ENCODE results near the gene TMEM132D. TPM values are rescaled to one million over a fixed set of nuclear protein-coding genes. Genes with fewer than 3 reads are reported as not detected.

Gene TMEM132D
- total RNA-seq, 1 donor from 2014 or later = not detected

GRCh38 chr12:129069886-129070285 lies 833.9 kb downstream of the TMEM132D start:
- H3K27ac ChIP-seq (ENCODE audit: low read depth, low read length) = no peak overlapping the region
- H3K27ac Mint-ChIP-seq (ENCODE audit: unreplicated experiment) = no peak overlapping the region
- no peaks in the 10 kb centered on the region for H3K4me1 Mint-ChIP-seq (ENCODE audit: low read depth, unreplicated experiment)
- no peak overlapping the region for H3K4me3 Mint-ChIP-seq (ENCODE audit: unreplicated experiment)
- H3K4me2 ChIP-seq (ENCODE audit: low read length) = no peak overlapping the region
- no peak for FAIRE-seq
- H3K27me3 ChIP-seq (ENCODE audit: insufficient read depth, low read length) = no peaks in the 10 kb centered on the region
- H3K27me3 Mint-ChIP-seq (ENCODE audit: low read depth, unreplicated experiment) = no peaks in the 10 kb centered on the region
- peaks cover 3% of the 10 kb centered on the region for H3K9me3 ChIP-seq (ENCODE audit: insufficient read depth, low read depth, low read length)
- peaks cover 5% of the 10 kb centered on the region for H3K4me1 ChIP-seq (ENCODE audit: insufficient read depth, low read length)
- no peaks in the 10 kb centered on the region for H3K79me2 ChIP-seq (ENCODE audit: insufficient read depth, low read length)
- peaks cover 27% of the 10 kb centered on the region for H3K9me3 Mint-ChIP-seq (ENCODE audit: unreplicated experiment)
- DNase-seq (ENCODE audit: low read depth) = no peak
- no peaks in the 10 kb centered on the region for H3K36me3 ChIP-seq (ENCODE audit: insufficient read depth, low read length)
- no peak overlapping the region for H3K9ac ChIP-seq (ENCODE audit: low read length)
- no peak for TF ChIP-seq EZH2 (IDR thresholded peaks at IDR 0.05; ENCODE audit: insufficient read depth, low read length)
- TF ChIP-seq CTCF (IDR thresholded peaks at IDR 0.05; ENCODE audit: insufficient read depth, low read depth, low read length) = no peak
- no peak overlapping the region for H2AFZ ChIP-seq (ENCODE audit: low read depth, low read length)
- H4K20me1 ChIP-seq (ENCODE audit: insufficient read depth, low read length) = no peaks in the 10 kb centered on the region
- no peaks in the 10 kb centered on the region for H3K36me3 Mint-ChIP-seq (ENCODE audit: low read depth, unreplicated experiment)
- no peak overlapping the region for H3K4me3 ChIP-seq (ENCODE audit: insufficient read depth, low read depth, low read length)

GRCh38 chr12:129068684-129069083 lies 835.1 kb downstream of the TMEM132D start:
- DNase-seq (ENCODE audit: low read depth) (no peak), FAIRE-seq (no peak)
- Histone ChIP-seq H3K9me3 (ENCODE audit: insufficient read depth, low read depth, low read length) (peaks cover 4% of the 10 kb centered on the region), H3K4me3 (ENCODE audit: insufficient read depth, low read depth, low read length) (no peak overlapping the region), H3K27ac (ENCODE audit: low read depth, low read length) (no peak overlapping the region), H3K36me3 (ENCODE audit: insufficient read depth, low read length) (no peaks in the 10 kb centered on the region), H3K4me2 (ENCODE audit: low read length) (no peak overlapping the region), H4K20me1 (ENCODE audit: insufficient read depth, low read length) (no peaks in the 10 kb centered on the region), H3K79me2 (ENCODE audit: insufficient read depth, low read length) (no peaks in the 10 kb centered on the region), H3K27me3 (ENCODE audit: insufficient read depth, low read length) (no peaks in the 10 kb centered on the region), H3K9ac (ENCODE audit: low read length) (no peak overlapping the region), H2AFZ (ENCODE audit: low read depth, low read length) (no peak overlapping the region), H3K4me1 (ENCODE audit: insufficient read depth, low read length) (peaks cover 5% of the 10 kb centered on the region)
- Mint-ChIP-seq H3K4me1 (ENCODE audit: low read depth, unreplicated experiment) (no peaks in the 10 kb centered on the region), H3K4me3 (ENCODE audit: unreplicated experiment) (no peak overlapping the region), H3K27ac (ENCODE audit: unreplicated experiment) (no peak overlapping the region), H3K36me3 (ENCODE audit: low read depth, unreplicated experiment) (no peaks in the 10 kb centered on the region), H3K27me3 (ENCODE audit: low read depth, unreplicated experiment) (no peaks in the 10 kb centered on the region), H3K9me3 (ENCODE audit: unreplicated experiment) (peaks cover 25% of the 10 kb centered on the region)
- TF ChIP-seq EZH2 (IDR thresholded peaks at IDR 0.05; ENCODE audit: insufficient read depth, low read length) (no peak), CTCF (IDR thresholded peaks at IDR 0.05; ENCODE audit: insufficient read depth, low read depth, low read length) (no peak)

GRCh38 chr12:129067491-129067890 lies 836.3 kb downstream of the TMEM132D start:
- Mint-ChIP-seq H3K4me3 (ENCODE audit: unreplicated experiment) (no peak overlapping the region), H3K27me3 (ENCODE audit: low read depth, unreplicated experiment) (no peaks in the 10 kb centered on the region), H3K36me3 (ENCODE audit: low read depth, unreplicated experiment) (no peaks in the 10 kb centered on the region), H3K9me3 (ENCODE audit: unreplicated experiment) (peaks cover 22% of the 10 kb centered on the region), H3K27ac (ENCODE audit: unreplicated experiment) (no peak overlapping the region), H3K4me1 (ENCODE audit: low read depth, unreplicated experiment) (no peaks in the 10 kb centered on the region)
- H3K4me2 ChIP-seq (ENCODE audit: low read length) = peak overlapping the region; percentile 42
- H3K4me3 ChIP-seq (ENCODE audit: insufficient read depth, low read depth, low read length) = no peak overlapping the region
- no peaks in the 10 kb centered on the region for H3K27me3 ChIP-seq (ENCODE audit: insufficient read depth, low read length)
- no peak overlapping the region for H3K27ac ChIP-seq (ENCODE audit: low read depth, low read length)
- no peaks in the 10 kb centered on the region for H4K20me1 ChIP-seq (ENCODE audit: insufficient read depth, low read length)
- no peak overlapping the region for H3K9ac ChIP-seq (ENCODE audit: low read length)
- DNase-seq (ENCODE audit: low read depth) (peak; percentile 4), FAIRE-seq (no peak)
- H3K4me1 ChIP-seq (ENCODE audit: insufficient read depth, low read length) = peaks cover 5% of the 10 kb centered on the region
- no peaks in the 10 kb centered on the region for H3K36me3 ChIP-seq (ENCODE audit: insufficient read depth, low read length)
- peaks cover 4% of the 10 kb centered on the region for H3K9me3 ChIP-seq (ENCODE audit: insufficient read depth, low read depth, low read length)
- no peak for TF ChIP-seq EZH2 (IDR thresholded peaks at IDR 0.05; ENCODE audit: insufficient read depth, low read length)
- no peaks in the 10 kb centered on the region for H3K79me2 ChIP-seq (ENCODE audit: insufficient read depth, low read length)
- H2AFZ ChIP-seq (ENCODE audit: low read depth, low read length) = no peak overlapping the region

Data from astrocyte (in vitro differentiated cells and primary cell).